PC-9 (cell line): ENCODE measurements around the gene ANKRD63. TPM values are rescaled to one million over a fixed set of nuclear protein-coding genes. Genes with fewer than 3 reads are reported as not detected.

Experiments used
- BruUV-seq: library from RNA; stranded (reverse); fragments of 400-500 nt; replicated peaks from 2 replicates; lab custom pipeline; 2021; lab: Mats Ljungman, UMichigan
- CTCF ChIA-PET: fragments of 300-600 bp; sonication (Branson Sonifier 250); formaldehyde crosslinking; loops from one replicate; lab custom pipeline; 2022; ENCODE audit warnings: antibody characterized with exemption; lab: Charles Lee
- POLR2A ChIA-PET: fragments of 300-600 bp; sonication (Branson Sonifier 250); formaldehyde crosslinking; loops from one replicate; lab custom pipeline; 2022; ENCODE audit warnings: antibody characterized with exemption; ENCODE audit not compliant: unreplicated experiment; lab: Charles Lee
- DNase-seq, 2 experiments: peaks; one replicate each; pipeline versions ENCODE4 v3.0.0 to v3.0.0-alpha.2; 2015 to 2022; ENCODE audit warnings: mixed read lengths in 1 of 2
- H2AFZ ChIP-seq: fragments of 200-600 bp; sonication (generic); 2 replicates; pipeline ENCODE4 v1.8.1; 2017; ENCODE audit warnings: antibody characterized with exemption
- H3F3A ChIP-seq: fragments of 200-600 bp; sonication (generic); 2 replicates; pipeline ENCODE4 v1.8.1; 2017; ENCODE audit warnings: antibody characterized with exemption, mild to moderate bottlenecking, low read depth; ENCODE audit not compliant: insufficient read depth
- H3K27ac ChIP-seq: fragments of 200-600 bp; sonication (generic); 2 replicates; pipeline ENCODE4 v1.6.1; 2016; ENCODE audit warnings: mixed run types
- H3K27me3 ChIP-seq: fragments of 200-600 bp; sonication (generic); 2 replicates; pipeline ENCODE4 v1.6.1; 2016; ENCODE audit warnings: low read depth, mixed run types; ENCODE audit not compliant: insufficient read depth
- H3K36me3 ChIP-seq: fragments of 200-600 bp; sonication (generic); 2 replicates; pipeline ENCODE4 v1.6.1; 2016; ENCODE audit warnings: low read depth, mixed run types
- H3K4me1 ChIP-seq: fragments of 200-600 bp; sonication (generic); replicated peaks from 2 replicates; pipeline ENCODE4 v1.6.1; 2016; ENCODE audit warnings: mixed run types; ENCODE audit not compliant: insufficient read depth
- H3K4me2 ChIP-seq: fragments of 200-600 bp; sonication (generic); 2 replicates; pipeline ENCODE4 v1.6.1; 2017; ENCODE audit warnings: mixed run types
- H3K4me3 ChIP-seq: fragments of 200-600 bp; sonication (generic); 2 replicates; pipeline ENCODE4 v1.6.1; 2016; ENCODE audit warnings: mixed run types
- H3K79me2 ChIP-seq: fragments of 200-600 bp; sonication (generic); 2 replicates; pipeline ENCODE4 v1.6.1; 2017; ENCODE audit warnings: low read depth, mixed run types
- H3K9me2 ChIP-seq: fragments of 200-600 bp; sonication (generic); 2 replicates; pipeline ENCODE4 v1.8.1; 2017; ENCODE audit warnings: mild to moderate bottlenecking; ENCODE audit not compliant: insufficient read depth
- H3K9me3 ChIP-seq: fragments of 200-600 bp; sonication (generic); 2 replicates; pipeline ENCODE4 v1.8.1; 2016; ENCODE audit warnings: low read depth; ENCODE audit not compliant: insufficient read depth
- H4K20me1 ChIP-seq: fragments of 200-600 bp; sonication (generic); 2 replicates; pipeline ENCODE4 v1.8.1; 2017; ENCODE audit not compliant: insufficient read depth
- CTCF ChIP-seq: fragments of 200-600 bp; sonication (generic); conservative IDR thresholded peaks from 2 replicates; pipeline ENCODE4 v1.6.1; 2017; ENCODE audit warnings: mixed run types, antibody characterized with exemption, mild to moderate bottlenecking, moderate library complexity
- EZH2 ChIP-seq: fragments of 200-600 bp; sonication (generic); IDR thresholded peaks from 2 replicates; pipeline ENCODE4 v1.8.0; 2017; ENCODE audit warnings: antibody characterized with exemption, low read depth
- intact Hi-C: fragments of 100-400 bp; cut with micrococcal nuclease; formaldehyde crosslinking; loops from one replicate; pipeline ENCODE4 v1.10.0; 2022; ENCODE audit not compliant: unreplicated experiment
- total RNA-seq: library from RNA; stranded (reverse); gene quantifications from 2 replicates; pipeline ENCODE4 v1.2.3, GENCODE V29; 2021

ANKRD63 gene
- total RNA-seq, 1 experiment from 2014 or later, result not detected

- no peak for DNase-seq
- no peaks in the 10 kb centered on the region for H3K27me3 ChIP-seq
- CTCF ChIA-PET, result interaction anchor here (0.6 kb wide), 1 partner anchor 143 kb away, joined by 3 read pairs; no protein-coding TSS in a partner anchor
- no peak overlapping the region for H2AFZ ChIP-seq
- no peak overlapping the region for H3K4me3 ChIP-seq
- intact Hi-C loops, result no loop called here
- H3K27ac ChIP-seq, result no peak overlapping the region
- H3K9me3 ChIP-seq, result no peaks in the 10 kb centered on the region
- no peak for TF ChIP-seq EZH2
- no peak for TF ChIP-seq CTCF
- no peaks in the 10 kb centered on the region for H3K9me2 ChIP-seq
- no peaks in the 10 kb centered on the region for H3K79me2 ChIP-seq
- H3K4me2 ChIP-seq, result no peak overlapping the region
- no peaks in the 10 kb centered on the region for H4K20me1 ChIP-seq
- no peaks in the 10 kb centered on the region for H3K4me1 ChIP-seq
- POLR2A ChIA-PET, result no interaction called here
- no TSS peak for BruUV-seq
- no peaks in the 10 kb centered on the region for H3F3A ChIP-seq
- no peaks in the 10 kb centered on the region for H3K36me3 ChIP-seq
These were observed 11.3 kb upstream of the ANKRD63 start for GRCh38 chr15:40293905-40294895.

- no peak for TF ChIP-seq CTCF
- no peak for TF ChIP-seq EZH2
- H3K27me3 ChIP-seq, result no peaks in the 10 kb centered on the region
- ChIA-PET POLR2A (no interaction called here), CTCF (no interaction called here)
- H3K27ac ChIP-seq, result no peak overlapping the region
- intact Hi-C loops, result no loop called here
- no peaks in the 10 kb centered on the region for H4K20me1 ChIP-seq
- H3K79me2 ChIP-seq, result no peaks in the 10 kb centered on the region
- no peak overlapping the region for H3K4me2 ChIP-seq
- no peak overlapping the region for H2AFZ ChIP-seq
- no peak for DNase-seq
- no peaks in the 10 kb centered on the region for H3F3A ChIP-seq
- H3K9me3 ChIP-seq, result no peaks in the 10 kb centered on the region
- no peaks in the 10 kb centered on the region for H3K9me2 ChIP-seq
- no peaks in the 10 kb centered on the region for H3K36me3 ChIP-seq
- no TSS peak for BruUV-seq
- no peaks in the 10 kb centered on the region for H3K4me1 ChIP-seq
- H3K4me3 ChIP-seq, result no peak overlapping the region
These were observed 10.1 kb upstream of the ANKRD63 start for GRCh38 chr15:40293006-40293405.

- H3K9me2 ChIP-seq, result no peaks in the 10 kb centered on the region
- H3K36me3 ChIP-seq, result no peaks in the 10 kb centered on the region
- no peaks in the 10 kb centered on the region for H4K20me1 ChIP-seq
- no peaks in the 10 kb centered on the region for H3K4me1 ChIP-seq
- H3F3A ChIP-seq, result no peaks in the 10 kb centered on the region
- no peak overlapping the region for H2AFZ ChIP-seq
- ChIA-PET CTCF (no interaction called here), POLR2A (no interaction called here)
- DNase-seq, result no peak
- no peaks in the 10 kb centered on the region for H3K79me2 ChIP-seq
- H3K27ac ChIP-seq, result no peak overlapping the region
- no peaks in the 10 kb centered on the region for H3K9me3 ChIP-seq
- BruUV-seq, result no TSS peak
- intact Hi-C loops, result no loop called here
- no peak overlapping the region for H3K4me3 ChIP-seq
- TF ChIP-seq EZH2 (no peak), CTCF (no peak)
- H3K4me2 ChIP-seq, result no peak overlapping the region
- no peaks in the 10 kb centered on the region for H3K27me3 ChIP-seq
These were observed 9.4 kb upstream of the ANKRD63 start for GRCh38 chr15:40292246-40292645.
